GM23338 (cell line): ENCODE measurements around the gene ACADVL.

Experiments used
- CREB1 ChIP-seq: fragments of 250-450 bp; sonication (Bioruptor Pico); IDR thresholded peaks from 2 replicates; pipeline ENCODE4 v1.5.0; 2020; ENCODE audit warnings: low read depth, mild to moderate bottlenecking, moderate library complexity
- EZH2 ChIP-seq: fragments of 200-600 bp; sonication (generic); IDR thresholded peaks from one replicate; pipeline ENCODE4 v1.8.0; 2017; ENCODE audit warnings: antibody characterized with exemption, mild to moderate bottlenecking, low read depth; ENCODE audit not compliant: unreplicated experiment
- EZH2phosphoT487 ChIP-seq: fragments of 200-600 bp; sonication (generic); IDR thresholded peaks from one replicate; pipeline ENCODE4 v1.8.1; 2018; ENCODE audit warnings: antibody characterized with exemption; ENCODE audit not compliant: unreplicated experiment
- NANOG ChIP-seq: IDR thresholded peaks from 2 replicates; pipeline ENCODE4 v1.6.1; 2016; ENCODE audit warnings: antibody characterized with exemption, borderline replicate concordance
- POLR2AphosphoS5 ChIP-seq: IDR thresholded peaks from 2 replicates; pipeline ENCODE4 v1.6.1; 2016; ENCODE audit warnings: antibody characterized with exemption, low read depth
- STAT1 ChIP-seq: IDR thresholded peaks from one replicate; pipeline ENCODE4 v1.6.1; 2016; ENCODE audit warnings: antibody characterized with exemption; ENCODE audit not compliant: unreplicated experiment
- TF ChIP-seq, protein P1 (sequence below), 2 experiments: fragments of 200-600 bp in 1 of 2; sonication (generic) in 1 of 2; conservative IDR thresholded peaks; 2 replicates each; pipeline versions ENCODE4 v1.5.1 to v1.6.1; 2016 to 2017; ENCODE audit warnings: antibody characterized with exemption in 2 of 2, low read depth in 2 of 2, mild to moderate bottlenecking in 2 of 2, moderate library complexity in 1 of 2
- TF ChIP-seq, protein P2 (sequence below): IDR thresholded peaks from one replicate; pipeline ENCODE4 v1.6.1; 2018; ENCODE audit warnings: antibody characterized with exemption; ENCODE audit not compliant: unreplicated experiment
- TF ChIP-seq, protein P3 (sequence below): fragments of 250-450 bp; sonication (Bioruptor Pico); IDR thresholded peaks from 2 replicates; pipeline ENCODE4 v1.5.0; 2020; ENCODE audit warnings: mild to moderate bottlenecking, moderate library complexity

DNA sequence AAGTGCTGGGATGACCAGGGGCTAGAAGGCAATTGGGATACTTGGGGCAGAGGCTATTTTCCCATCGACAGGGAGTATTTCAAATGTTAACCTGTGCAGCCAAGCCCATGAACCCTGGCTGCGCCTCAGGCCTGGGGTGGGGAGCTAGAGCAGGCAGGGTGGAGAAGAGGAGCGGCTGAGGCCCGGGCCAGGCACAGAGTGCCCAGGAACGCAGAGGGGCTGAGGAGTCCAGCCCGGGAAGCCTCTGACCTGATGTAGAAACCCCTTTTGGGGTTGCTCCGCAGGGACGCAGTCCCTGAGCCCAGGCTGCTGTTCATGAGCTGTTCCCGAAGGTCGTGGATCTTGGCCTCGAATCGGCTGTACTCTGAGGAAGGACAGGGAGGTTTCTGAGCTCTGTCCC lies 23.8 kb upstream of the ACADVL start:
- TF ChIP-seq, protein P1, sequence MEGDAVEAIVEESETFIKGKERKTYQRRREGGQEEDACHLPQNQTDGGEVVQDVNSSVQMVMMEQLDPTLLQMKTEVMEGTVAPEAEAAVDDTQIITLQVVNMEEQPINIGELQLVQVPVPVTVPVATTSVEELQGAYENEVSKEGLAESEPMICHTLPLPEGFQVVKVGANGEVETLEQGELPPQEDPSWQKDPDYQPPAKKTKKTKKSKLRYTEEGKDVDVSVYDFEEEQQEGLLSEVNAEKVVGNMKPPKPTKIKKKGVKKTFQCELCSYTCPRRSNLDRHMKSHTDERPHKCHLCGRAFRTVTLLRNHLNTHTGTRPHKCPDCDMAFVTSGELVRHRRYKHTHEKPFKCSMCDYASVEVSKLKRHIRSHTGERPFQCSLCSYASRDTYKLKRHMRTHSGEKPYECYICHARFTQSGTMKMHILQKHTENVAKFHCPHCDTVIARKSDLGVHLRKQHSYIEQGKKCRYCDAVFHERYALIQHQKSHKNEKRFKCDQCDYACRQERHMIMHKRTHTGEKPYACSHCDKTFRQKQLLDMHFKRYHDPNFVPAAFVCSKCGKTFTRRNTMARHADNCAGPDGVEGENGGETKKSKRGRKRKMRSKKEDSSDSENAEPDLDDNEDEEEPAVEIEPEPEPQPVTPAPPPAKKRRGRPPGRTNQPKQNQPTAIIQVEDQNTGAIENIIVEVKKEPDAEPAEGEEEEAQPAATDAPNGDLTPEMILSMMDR (conservative IDR thresholded peaks at IDR 0.05; ENCODE audit: low read depth in 2 of 2): no peak
- TF ChIP-seq POLR2AphosphoS5 (no peak), STAT1 (no peak), EZH2 (no peak), CREB1 (CRISPR knock-in tag) (no peak), NANOG (no peak), EZH2phosphoT487 (no peak)
- TF ChIP-seq, protein P2, sequence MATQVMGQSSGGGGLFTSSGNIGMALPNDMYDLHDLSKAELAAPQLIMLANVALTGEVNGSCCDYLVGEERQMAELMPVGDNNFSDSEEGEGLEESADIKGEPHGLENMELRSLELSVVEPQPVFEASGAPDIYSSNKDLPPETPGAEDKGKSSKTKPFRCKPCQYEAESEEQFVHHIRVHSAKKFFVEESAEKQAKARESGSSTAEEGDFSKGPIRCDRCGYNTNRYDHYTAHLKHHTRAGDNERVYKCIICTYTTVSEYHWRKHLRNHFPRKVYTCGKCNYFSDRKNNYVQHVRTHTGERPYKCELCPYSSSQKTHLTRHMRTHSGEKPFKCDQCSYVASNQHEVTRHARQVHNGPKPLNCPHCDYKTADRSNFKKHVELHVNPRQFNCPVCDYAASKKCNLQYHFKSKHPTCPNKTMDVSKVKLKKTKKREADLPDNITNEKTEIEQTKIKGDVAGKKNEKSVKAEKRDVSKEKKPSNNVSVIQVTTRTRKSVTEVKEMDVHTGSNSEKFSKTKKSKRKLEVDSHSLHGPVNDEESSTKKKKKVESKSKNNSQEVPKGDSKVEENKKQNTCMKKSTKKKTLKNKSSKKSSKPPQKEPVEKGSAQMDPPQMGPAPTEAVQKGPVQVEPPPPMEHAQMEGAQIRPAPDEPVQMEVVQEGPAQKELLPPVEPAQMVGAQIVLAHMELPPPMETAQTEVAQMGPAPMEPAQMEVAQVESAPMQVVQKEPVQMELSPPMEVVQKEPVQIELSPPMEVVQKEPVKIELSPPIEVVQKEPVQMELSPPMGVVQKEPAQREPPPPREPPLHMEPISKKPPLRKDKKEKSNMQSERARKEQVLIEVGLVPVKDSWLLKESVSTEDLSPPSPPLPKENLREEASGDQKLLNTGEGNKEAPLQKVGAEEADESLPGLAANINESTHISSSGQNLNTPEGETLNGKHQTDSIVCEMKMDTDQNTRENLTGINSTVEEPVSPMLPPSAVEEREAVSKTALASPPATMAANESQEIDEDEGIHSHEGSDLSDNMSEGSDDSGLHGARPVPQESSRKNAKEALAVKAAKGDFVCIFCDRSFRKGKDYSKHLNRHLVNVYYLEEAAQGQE: no peak
- TF ChIP-seq, protein P3, sequence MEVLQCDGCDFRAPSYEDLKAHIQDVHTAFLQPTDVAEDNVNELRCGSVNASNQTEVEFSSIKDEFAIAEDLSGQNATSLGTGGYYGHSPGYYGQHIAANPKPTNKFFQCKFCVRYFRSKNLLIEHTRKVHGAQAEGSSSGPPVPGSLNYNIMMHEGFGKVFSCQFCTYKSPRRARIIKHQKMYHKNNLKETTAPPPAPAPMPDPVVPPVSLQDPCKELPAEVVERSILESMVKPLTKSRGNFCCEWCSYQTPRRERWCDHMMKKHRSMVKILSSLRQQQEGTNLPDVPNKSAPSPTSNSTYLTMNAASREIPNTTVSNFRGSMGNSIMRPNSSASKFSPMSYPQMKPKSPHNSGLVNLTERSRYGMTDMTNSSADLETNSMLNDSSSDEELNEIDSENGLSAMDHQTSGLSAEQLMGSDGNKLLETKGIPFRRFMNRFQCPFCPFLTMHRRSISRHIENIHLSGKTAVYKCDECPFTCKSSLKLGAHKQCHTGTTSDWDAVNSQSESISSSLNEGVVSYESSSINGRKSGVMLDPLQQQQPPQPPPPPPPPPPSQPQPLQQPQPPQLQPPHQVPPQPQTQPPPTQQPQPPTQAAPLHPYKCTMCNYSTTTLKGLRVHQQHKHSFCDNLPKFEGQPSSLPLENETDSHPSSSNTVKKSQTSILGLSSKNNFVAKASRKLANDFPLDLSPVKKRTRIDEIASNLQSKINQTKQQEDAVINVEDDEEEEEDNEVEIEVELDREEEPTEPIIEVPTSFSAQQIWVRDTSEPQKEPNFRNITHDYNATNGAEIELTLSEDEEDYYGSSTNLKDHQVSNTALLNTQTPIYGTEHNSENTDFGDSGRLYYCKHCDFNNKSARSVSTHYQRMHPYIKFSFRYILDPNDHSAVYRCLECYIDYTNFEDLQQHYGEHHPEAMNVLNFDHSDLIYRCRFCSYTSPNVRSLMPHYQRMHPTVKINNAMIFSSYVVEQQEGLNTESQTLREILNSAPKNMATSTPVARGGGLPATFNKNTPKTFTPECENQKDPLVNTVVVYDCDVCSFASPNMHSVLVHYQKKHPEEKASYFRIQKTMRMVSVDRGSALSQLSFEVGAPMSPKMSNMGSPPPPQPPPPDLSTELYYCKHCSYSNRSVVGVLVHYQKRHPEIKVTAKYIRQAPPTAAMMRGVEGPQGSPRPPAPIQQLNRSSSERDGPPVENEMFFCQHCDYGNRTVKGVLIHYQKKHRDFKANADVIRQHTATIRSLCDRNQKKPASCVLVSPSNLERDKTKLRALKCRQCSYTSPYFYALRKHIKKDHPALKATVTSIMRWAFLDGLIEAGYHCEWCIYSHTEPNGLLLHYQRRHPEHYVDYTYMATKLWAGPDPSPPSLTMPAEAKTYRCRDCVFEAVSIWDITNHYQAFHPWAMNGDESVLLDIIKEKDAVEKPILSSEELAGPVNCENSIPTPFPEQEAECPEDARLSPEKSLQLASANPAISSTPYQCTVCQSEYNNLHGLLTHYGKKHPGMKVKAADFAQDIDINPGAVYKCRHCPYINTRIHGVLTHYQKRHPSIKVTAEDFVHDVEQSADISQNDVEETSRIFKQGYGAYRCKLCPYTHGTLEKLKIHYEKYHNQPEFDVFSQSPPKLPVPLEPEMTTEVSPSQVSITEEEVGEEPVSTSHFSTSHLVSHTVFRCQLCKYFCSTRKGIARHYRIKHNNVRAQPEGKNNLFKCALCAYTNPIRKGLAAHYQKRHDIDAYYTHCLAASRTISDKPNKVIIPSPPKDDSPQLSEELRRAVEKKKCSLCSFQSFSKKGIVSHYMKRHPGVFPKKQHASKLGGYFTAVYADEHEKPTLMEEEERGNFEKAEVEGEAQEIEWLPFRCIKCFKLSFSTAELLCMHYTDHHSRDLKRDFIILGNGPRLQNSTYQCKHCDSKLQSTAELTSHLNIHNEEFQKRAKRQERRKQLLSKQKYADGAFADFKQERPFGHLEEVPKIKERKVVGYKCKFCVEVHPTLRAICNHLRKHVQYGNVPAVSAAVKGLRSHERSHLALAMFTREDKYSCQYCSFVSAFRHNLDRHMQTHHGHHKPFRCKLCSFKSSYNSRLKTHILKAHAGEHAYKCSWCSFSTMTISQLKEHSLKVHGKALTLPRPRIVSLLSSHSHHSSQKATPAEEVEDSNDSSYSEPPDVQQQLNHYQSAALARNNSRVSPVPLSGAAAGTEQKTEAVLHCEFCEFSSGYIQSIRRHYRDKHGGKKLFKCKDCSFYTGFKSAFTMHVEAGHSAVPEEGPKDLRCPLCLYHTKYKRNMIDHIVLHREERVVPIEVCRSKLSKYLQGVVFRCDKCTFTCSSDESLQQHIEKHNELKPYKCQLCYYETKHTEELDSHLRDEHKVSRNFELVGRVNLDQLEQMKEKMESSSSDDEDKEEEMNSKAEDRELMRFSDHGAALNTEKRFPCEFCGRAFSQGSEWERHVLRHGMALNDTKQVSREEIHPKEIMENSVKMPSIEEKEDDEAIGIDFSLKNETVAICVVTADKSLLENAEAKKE (CRISPR knock-in tag): no peak
